K562 (cell line): ENCODE results near the gene ITGA11.

ENCODE experiments used
- CTBP1 ChIP-seq: fragments of 450-650 bp; IDR thresholded peaks from 2 replicates; pipeline ENCODE4 v1.6.1; 2016; ENCODE audit warnings: borderline replicate concordance
- EZH2 ChIP-seq: IDR thresholded peaks from 2 replicates; pipeline ENCODE4 v1.6.1; 2012; ENCODE audit warnings: low read depth, mild to moderate bottlenecking, inconsistent platforms, low read length, borderline replicate concordance
- TF ChIP-seq, protein P1 (sequence below): sonication (generic); formaldehyde crosslinking; IDR thresholded peaks from 2 replicates; pipeline ENCODE4 v1.8.0; 2023; ENCODE audit warnings: mild to moderate bottlenecking, missing genetic modification reagents

DNA sequence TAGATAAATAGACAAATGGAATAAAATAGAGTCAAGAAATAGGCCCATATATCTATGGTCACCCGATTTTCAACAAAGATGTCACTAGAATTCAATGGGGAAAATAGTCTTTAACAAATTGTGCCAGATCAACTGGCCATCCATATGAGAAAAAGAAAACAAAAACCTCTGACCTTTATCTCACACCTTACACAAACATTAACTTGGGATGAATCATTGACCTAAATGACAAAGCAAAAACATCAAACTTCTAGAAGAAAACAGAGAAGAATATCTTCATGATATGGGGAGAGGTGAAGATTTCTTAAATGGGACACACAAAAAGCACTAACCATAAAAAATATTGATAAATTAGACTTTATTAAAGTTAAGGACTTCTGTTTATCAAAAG is 31.9 kb downstream of the ITGA11 start:
- TF ChIP-seq, protein P1, sequence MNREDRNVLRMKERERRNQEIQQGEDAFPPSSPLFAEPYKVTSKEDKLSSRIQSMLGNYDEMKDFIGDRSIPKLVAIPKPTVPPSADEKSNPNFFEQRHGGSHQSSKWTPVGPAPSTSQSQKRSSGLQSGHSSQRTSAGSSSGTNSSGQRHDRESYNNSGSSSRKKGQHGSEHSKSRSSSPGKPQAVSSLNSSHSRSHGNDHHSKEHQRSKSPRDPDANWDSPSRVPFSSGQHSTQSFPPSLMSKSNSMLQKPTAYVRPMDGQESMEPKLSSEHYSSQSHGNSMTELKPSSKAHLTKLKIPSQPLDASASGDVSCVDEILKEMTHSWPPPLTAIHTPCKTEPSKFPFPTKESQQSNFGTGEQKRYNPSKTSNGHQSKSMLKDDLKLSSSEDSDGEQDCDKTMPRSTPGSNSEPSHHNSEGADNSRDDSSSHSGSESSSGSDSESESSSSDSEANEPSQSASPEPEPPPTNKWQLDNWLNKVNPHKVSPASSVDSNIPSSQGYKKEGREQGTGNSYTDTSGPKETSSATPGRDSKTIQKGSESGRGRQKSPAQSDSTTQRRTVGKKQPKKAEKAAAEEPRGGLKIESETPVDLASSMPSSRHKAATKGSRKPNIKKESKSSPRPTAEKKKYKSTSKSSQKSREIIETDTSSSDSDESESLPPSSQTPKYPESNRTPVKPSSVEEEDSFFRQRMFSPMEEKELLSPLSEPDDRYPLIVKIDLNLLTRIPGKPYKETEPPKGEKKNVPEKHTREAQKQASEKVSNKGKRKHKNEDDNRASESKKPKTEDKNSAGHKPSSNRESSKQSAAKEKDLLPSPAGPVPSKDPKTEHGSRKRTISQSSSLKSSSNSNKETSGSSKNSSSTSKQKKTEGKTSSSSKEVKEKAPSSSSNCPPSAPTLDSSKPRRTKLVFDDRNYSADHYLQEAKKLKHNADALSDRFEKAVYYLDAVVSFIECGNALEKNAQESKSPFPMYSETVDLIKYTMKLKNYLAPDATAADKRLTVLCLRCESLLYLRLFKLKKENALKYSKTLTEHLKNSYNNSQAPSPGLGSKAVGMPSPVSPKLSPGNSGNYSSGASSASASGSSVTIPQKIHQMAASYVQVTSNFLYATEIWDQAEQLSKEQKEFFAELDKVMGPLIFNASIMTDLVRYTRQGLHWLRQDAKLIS = no peak
- TF ChIP-seq EZH2 (no peak), CTBP1 (no peak)
